Natural killer cell (primary cell): ENCODE data around the gene CHTF18. TPM values are rescaled to one million over a fixed set of nuclear protein-coding genes. Genes with fewer than 3 reads are reported as not detected.
"Not testable (repeated sequence)": the region's sequence is repeated elsewhere in the genome, so short reads cannot be mapped to it uniquely, and the experiment has no call there.

ENCODE experiments used
- ATAC-seq, 3 donors: fragments of 150-1000 bp in 2 of 3; fragments of 200-7000 bp in 1 of 3; cut with Tn5 transposase; 1 replicate in 1 of 3; 2 replicates in 2 of 3; pipeline ENCODE4 v1.10.0; 2021; ENCODE audit warnings: mild to moderate bottlenecking in 2 of 3, moderate library complexity in 2 of 3
- DNase-seq, 2 donors: peaks; one replicate each; pipeline versions ENCODE4 v3.0.0 to v3.0.0-alpha.2; 2013 to 2021; ENCODE audit warnings: mixed read lengths in 1 of 2
- H3K27ac ChIP-seq: one replicate; pipeline ENCODE4 v1.5.1; 2013; ENCODE audit warnings: mild to moderate bottlenecking, low read length
- H3K27me3 ChIP-seq: one replicate; pipeline ENCODE4 v1.6.1; 2013; ENCODE audit warnings: low read length; ENCODE audit not compliant: control insufficient read depth, insufficient read depth
- H3K36me3 ChIP-seq: one replicate; pipeline ENCODE4 v1.6.1; 2013; ENCODE audit warnings: low read length; ENCODE audit not compliant: control insufficient read depth, insufficient read depth
- H3K4me1 ChIP-seq: one replicate; pipeline ENCODE4 v1.6.1; 2013; ENCODE audit warnings: low read length; ENCODE audit not compliant: control insufficient read depth, insufficient read depth
- H3K4me3 ChIP-seq: one replicate; pipeline ENCODE4 v1.5.1; 2013; ENCODE audit warnings: low read length
- H3K9me3 ChIP-seq: one replicate; pipeline ENCODE4 v1.6.1; 2013; ENCODE audit warnings: low read length; ENCODE audit not compliant: control insufficient read depth, insufficient read depth
- H3K27ac Mint-ChIP-seq, 2 donors: one replicate each; pipeline ENCODE4 v1.8.0; 2022; ENCODE audit warnings: mild to moderate bottlenecking in 2 of 2, mixed read lengths in 2 of 2, moderate library complexity in 1 of 2
- H3K27me3 Mint-ChIP-seq, 2 donors: one replicate each; pipeline ENCODE4 v1.8.0; 2022; ENCODE audit warnings: low read depth in 2 of 2, mixed read lengths in 2 of 2
- H3K36me3 Mint-ChIP-seq: one replicate; pipeline ENCODE4 v1.8.0; 2022; ENCODE audit warnings: mixed read lengths
- H3K4me1 Mint-ChIP-seq, 2 donors: one replicate each; pipeline ENCODE4 v1.8.0; 2022; ENCODE audit warnings: mixed read lengths in 2 of 2
- H3K4me3 Mint-ChIP-seq: one replicate; pipeline ENCODE4 v1.8.0; 2022; ENCODE audit warnings: mild to moderate bottlenecking, moderate library complexity, mixed read lengths
- H3K9me3 Mint-ChIP-seq, 2 donors: one replicate each; pipeline ENCODE4 v1.8.0; 2022; ENCODE audit warnings: mixed read lengths in 2 of 2
- WGBS: methylation state at CpG from one replicate; pipeline ENCODE4 v1.1.7; 2013; ENCODE audit warnings: missing lambda C conversion rate; ENCODE audit not compliant: insufficient coverage; 5-methylcytosine and 5-hydroxymethylcytosine counted together
- intact Hi-C: fragments of 100-400 bp; cut with micrococcal nuclease; formaldehyde crosslinking; loops from one replicate; pipeline ENCODE4 v1.14.2; 2022
- total RNA-seq, 4 donors: library from RNA; stranded (reverse); fragments of 120-200 nt in 1 of 4; gene quantifications; one replicate each; pipeline versions ENCODE4 v1.2.3 to v1.2.4, GENCODE V29; 2013 to 2022
- TF ChIP-seq, protein P1 (sequence below): fragments of 200-600 bp; IDR thresholded peaks from one replicate; pipeline ENCODE4 v1.8.0; 2022; ENCODE audit warnings: antibody characterized with exemption

Gene CHTF18
- total RNA-seq, 3 donors from 2014 or later (not counting 1 experiment from before 2014, with no cell fraction given), result 26.7 to 52.4 (median 40.5) TPM

DNA sequence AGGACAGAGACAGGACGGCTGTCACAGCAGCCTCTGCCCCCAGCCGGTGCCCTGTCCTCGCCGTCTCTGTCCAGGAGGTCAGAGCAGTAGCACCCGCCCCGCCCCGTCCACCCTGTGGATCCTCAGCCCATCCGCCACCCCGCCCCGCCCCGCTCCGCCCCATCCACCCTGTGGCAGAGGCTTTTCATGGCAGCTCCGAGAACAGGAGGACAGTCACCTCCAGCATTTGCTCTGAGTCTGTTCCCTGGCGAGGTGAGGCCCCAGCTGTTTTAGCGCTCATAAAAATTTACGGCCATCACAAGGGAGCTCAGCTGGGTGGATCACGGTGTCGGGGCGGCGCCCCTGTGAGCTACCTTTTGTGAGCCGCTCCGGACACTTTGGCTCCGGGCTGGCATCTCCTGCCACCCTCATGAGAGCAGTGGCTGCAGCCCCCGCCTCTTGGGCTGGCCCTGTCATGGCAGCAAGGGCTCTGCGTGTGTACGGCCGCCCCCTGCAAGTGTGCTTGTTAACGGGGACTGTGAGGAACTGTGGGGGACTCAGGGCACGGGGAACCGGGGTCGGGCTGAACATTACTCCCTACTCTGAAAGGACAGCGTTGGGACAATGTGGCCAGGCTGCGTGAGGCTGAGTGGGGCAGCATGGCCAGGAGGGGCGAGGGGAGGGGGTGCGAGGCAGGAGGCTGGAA lies 44.4 kb downstream of the CHTF18 start:
- WGBS, result 91% methylated on average over 32 of the region's 35 CpGs
- no peaks in the 10 kb centered on the region for H3K36me3 Mint-ChIP-seq
- Histone ChIP-seq H3K4me1 (no peaks in the 10 kb centered on the region), H3K27me3 (no peaks in the 10 kb centered on the region), H3K36me3 (no peaks in the 10 kb centered on the region), H3K9me3 (peaks cover 17% of the 10 kb centered on the region), H3K4me3 (no peak overlapping the region), H3K27ac (no peak overlapping the region)
- intact Hi-C loops, result no loop called here
- peaks cover 3 to 5% of the 10 kb centered on the region in 2 donors for H3K9me3 Mint-ChIP-seq
- no peaks in the 10 kb centered on the region for H3K4me1 Mint-ChIP-seq
- H3K27me3 Mint-ChIP-seq, result peaks cover 0 to 9% of the 10 kb centered on the region in 2 donors
- H3K4me3 Mint-ChIP-seq, result no peak overlapping the region
- ATAC-seq, result no peak
- DNase-seq, result no peak
- TF ChIP-seq, protein P1, sequence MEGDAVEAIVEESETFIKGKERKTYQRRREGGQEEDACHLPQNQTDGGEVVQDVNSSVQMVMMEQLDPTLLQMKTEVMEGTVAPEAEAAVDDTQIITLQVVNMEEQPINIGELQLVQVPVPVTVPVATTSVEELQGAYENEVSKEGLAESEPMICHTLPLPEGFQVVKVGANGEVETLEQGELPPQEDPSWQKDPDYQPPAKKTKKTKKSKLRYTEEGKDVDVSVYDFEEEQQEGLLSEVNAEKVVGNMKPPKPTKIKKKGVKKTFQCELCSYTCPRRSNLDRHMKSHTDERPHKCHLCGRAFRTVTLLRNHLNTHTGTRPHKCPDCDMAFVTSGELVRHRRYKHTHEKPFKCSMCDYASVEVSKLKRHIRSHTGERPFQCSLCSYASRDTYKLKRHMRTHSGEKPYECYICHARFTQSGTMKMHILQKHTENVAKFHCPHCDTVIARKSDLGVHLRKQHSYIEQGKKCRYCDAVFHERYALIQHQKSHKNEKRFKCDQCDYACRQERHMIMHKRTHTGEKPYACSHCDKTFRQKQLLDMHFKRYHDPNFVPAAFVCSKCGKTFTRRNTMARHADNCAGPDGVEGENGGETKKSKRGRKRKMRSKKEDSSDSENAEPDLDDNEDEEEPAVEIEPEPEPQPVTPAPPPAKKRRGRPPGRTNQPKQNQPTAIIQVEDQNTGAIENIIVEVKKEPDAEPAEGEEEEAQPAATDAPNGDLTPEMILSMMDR, result no peak
- H3K27ac Mint-ChIP-seq, result no peak overlapping the region

DNA sequence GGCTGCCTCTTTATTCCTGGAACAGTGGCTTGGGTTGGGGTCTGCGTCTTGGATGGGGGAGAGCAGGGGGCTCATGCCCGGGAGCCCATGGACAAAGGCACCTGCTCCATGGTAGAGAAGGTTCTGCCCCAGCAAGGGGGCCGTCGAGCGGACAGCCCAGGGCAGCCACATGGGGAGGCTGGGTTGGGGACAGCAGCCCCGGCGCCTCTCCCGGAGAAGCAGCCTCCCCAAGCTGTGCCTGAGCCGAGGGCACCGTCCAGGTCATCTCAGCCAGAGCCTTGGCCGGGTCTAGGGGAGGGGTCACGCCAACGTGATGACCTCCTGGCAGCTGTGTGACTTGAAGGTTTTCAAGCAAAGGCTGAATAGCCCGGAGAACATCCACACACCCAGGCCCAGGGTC lies 45.0 kb downstream of the CHTF18 start:
- Mint-ChIP-seq H3K9me3 (peaks cover 3 to 5% of the 10 kb centered on the region in 2 donors), H3K27ac (no peak overlapping the region), H3K4me1 (no peaks in the 10 kb centered on the region), H3K4me3 (no peak overlapping the region), H3K36me3 (no peaks in the 10 kb centered on the region), H3K27me3 (peaks cover 0 to 9% of the 10 kb centered on the region in 2 donors)
- ATAC-seq, result no peak
- no peak overlapping the region for H3K4me3 ChIP-seq
- no peak overlapping the region for H3K27ac ChIP-seq
- H3K4me1 ChIP-seq, result no peaks in the 10 kb centered on the region
- H3K9me3 ChIP-seq, result peaks cover 17% of the 10 kb centered on the region
- no peaks in the 10 kb centered on the region for H3K27me3 ChIP-seq
- TF ChIP-seq, protein P1, result no peak
- 93% methylated on average over 14 of the region's 14 CpGs for WGBS
- no peaks in the 10 kb centered on the region for H3K36me3 ChIP-seq
- intact Hi-C loops, result no loop called here
- no peak for DNase-seq

DNA sequence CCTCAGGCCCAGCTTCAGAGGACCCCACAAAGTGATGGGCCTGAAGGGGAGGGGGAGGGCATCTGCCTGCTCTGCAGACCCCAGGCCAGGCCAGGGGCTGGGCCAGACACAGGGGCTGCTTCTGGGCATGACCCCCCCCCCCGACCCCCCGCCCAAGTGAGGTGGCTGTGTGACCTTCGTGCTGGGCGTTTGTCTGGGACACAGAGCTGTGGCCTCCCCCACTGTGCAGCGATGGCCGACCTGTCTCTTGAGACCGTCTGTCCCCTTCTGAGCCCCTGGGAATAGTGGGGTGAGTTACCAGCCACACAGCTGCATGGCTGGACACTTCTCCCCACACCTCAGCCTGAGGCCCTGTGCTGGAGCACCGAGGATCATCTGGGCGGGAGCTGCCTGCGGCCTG lies 47.0 kb downstream of the CHTF18 start:
- 93% methylated on average over 10 of the region's 10 CpGs for WGBS
- intact Hi-C loops, result no loop called here
- Mint-ChIP-seq H3K27me3 (peaks cover 0 to 4% of the 10 kb centered on the region in 2 donors), H3K9me3 (peaks cover 3 to 5% of the 10 kb centered on the region in 2 donors), H3K4me1 (no peaks in the 10 kb centered on the region), H3K27ac (no peak overlapping the region), H3K36me3 (no peaks in the 10 kb centered on the region), H3K4me3 (no peak overlapping the region)
- TF ChIP-seq, protein P1, result no peak
- DNase-seq (no peak), ATAC-seq (no peak)
- Histone ChIP-seq H3K4me3 (no peak overlapping the region), H3K27ac (no peak overlapping the region), H3K9me3 (peaks cover 17% of the 10 kb centered on the region), H3K4me1 (no peaks in the 10 kb centered on the region), H3K36me3 (no peaks in the 10 kb centered on the region), H3K27me3 (no peaks in the 10 kb centered on the region)

DNA sequence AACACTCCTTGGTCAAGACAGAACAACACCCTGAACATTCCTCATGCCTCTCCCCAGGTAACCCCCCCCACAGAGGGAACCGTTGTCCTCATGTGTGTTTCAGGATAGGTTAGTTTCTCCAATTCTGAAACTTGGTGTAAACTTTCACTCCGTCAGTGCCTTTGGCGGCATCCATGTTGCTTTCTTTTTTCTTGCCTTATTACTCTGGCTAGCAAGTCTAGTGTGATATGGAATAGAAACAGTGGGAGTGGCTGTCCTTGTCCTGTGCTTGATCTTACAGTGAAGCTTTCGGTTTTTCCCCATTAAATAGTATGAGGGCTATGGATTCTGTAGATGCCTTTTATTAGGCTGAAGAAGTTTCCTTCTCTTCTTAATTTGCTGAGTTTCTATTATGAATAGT lies 47.8 kb downstream of the CHTF18 start:
- intact Hi-C loops, result no loop called here
- TF ChIP-seq, protein P1, result no peak
- peaks cover 0 to 4% of the 10 kb centered on the region in 2 donors for H3K27me3 Mint-ChIP-seq
- H3K4me3 Mint-ChIP-seq, result no peak overlapping the region
- H3K36me3 ChIP-seq, result no peaks in the 10 kb centered on the region
- 91% methylated on average over 3 of the region's 4 CpGs for WGBS
- no peaks in the 10 kb centered on the region for H3K4me1 Mint-ChIP-seq
- no peak for ATAC-seq
- no peaks in the 10 kb centered on the region for H3K27me3 ChIP-seq
- DNase-seq, result no peak
- H3K9me3 ChIP-seq, result peaks cover 17% of the 10 kb centered on the region
- H3K4me3 ChIP-seq, result no peak overlapping the region
- no peak overlapping the region for H3K27ac ChIP-seq
- no peaks in the 10 kb centered on the region for H3K36me3 Mint-ChIP-seq
- no peaks in the 10 kb centered on the region for H3K4me1 ChIP-seq
- peaks cover 3 to 5% of the 10 kb centered on the region in 2 donors for H3K9me3 Mint-ChIP-seq
- no peak overlapping the region for H3K27ac Mint-ChIP-seq

DNA sequence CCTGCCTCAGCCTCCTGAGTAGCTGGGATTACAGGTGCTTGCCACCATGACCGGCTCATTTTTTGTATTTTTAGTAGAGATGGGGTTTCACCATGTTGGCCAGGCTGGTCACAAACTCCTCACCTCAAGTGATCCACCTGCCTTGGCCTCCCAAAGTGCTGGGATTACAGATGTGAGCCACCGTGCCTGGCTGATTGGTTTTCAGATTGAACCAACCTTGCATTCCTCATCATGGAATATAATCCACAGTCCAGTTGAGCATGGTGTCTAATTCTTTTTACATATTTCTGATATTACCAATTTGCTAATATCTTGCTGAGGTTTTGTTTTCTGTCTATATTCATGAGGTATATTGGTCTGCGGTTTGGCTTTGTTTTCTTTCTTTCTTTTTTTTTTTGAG lies 48.4 kb downstream of the CHTF18 start:
- intact Hi-C loops, H3K36me3 ChIP-seq, H3K27ac ChIP-seq, H3K9me3 Mint-ChIP-seq, DNase-seq, H3K4me3 Mint-ChIP-seq, H3K27me3 Mint-ChIP-seq, H3K36me3 Mint-ChIP-seq, H3K4me3 ChIP-seq, H3K27ac Mint-ChIP-seq, H3K27me3 ChIP-seq, H3K4me1 ChIP-seq, ATAC-seq, H3K4me1 Mint-ChIP-seq: not testable (repeated sequence)
- WGBS, result 86% methylated on average over 3 of the region's 3 CpGs
- peaks cover 17% of the 10 kb centered on the region for H3K9me3 ChIP-seq
